SK-N-DZ (cell line): ENCODE measurements around the gene BCL2A1.
"Not testable (repeated sequence)": the region's sequence is repeated elsewhere in the genome, so short reads cannot be mapped to it uniquely, and the experiment has no call there.

Experiments used
- DNase-seq: peaks from one replicate; pipeline ENCODE4 v3.0.0-alpha.2; 2015; ENCODE audit warnings: low spot score

BCL2A1 gene

GRCh38 chr15:79960502-79961212, 10.3 kb downstream of the BCL2A1 start:
- no peak for DNase-seq

GRCh38 chr15:79957741-79958140, 13.3 kb downstream of the BCL2A1 start:
- DNase-seq, result no peak

DNA sequence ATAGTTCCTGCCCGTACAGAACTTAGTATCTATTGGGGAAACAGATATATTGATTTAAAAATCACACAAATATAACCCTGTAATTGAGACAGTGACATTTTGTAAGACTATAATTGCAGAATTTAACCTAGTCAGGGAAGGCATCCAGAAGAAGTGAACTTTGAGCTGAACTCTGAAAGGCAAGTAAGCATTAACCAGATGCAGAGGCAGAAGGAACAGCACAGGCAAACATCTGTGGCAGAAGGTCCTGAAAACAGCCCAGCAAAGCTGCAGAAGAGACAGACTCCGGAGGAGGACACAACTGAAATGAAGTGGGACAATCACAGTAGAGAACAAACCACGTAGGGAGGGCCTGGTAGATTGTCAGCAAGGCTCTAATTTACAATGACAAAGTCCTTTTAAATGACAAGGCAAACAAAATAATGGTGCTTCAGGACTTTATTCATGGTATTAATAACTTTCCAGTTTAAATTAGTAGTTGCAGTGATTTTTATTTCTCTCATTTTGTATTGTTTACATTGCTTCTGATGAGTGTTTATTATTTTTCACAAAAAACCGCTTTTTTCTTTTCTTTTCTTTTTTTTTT, 14.5 kb downstream of the BCL2A1 start:
- no peak for DNase-seq

DNA sequence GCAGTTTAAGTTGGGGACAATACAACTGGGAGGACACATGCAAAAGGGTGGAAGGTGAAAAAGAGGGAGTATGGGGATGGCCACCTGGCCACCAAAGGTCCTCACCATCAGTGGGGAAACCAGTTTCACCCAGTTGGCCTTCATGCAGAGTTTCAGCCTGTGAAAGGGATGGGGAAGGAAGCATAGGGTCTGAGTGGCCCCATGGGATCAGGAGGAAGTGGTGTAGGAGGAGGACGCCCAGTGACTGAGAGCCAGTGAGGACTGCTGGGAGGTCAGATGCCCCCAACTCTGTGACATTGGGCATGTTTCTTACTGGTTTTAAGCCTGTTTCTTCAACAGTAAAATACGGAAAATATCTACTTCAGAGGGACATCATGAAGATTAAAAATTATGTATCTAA, 16.3 kb downstream of the BCL2A1 start:
- DNase-seq, result no peak

DNA sequence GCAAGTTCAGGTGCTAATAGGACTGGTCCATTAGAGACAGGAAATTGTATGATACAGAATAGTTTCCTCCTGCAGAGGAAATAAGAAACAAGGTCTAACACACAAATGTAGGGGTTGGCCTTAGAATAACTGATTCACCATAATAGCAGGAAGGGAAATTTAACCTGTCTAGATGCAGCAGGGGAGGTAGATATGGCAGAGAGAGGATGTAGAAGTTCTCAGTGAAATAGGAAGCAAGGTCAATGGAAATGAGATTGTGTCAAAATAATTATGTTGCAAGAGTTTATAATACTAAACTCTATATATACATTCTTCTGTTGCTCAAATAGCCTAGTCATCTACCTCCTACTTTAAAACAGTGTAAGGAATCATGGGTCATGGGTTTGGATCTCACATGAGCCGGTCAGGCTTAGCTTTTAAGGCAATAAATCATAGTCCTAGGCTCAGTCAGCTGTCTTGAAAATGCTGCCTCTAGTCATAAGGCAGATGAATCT, 17.0 kb downstream of the BCL2A1 start:
- DNase-seq, result no peak

DNA sequence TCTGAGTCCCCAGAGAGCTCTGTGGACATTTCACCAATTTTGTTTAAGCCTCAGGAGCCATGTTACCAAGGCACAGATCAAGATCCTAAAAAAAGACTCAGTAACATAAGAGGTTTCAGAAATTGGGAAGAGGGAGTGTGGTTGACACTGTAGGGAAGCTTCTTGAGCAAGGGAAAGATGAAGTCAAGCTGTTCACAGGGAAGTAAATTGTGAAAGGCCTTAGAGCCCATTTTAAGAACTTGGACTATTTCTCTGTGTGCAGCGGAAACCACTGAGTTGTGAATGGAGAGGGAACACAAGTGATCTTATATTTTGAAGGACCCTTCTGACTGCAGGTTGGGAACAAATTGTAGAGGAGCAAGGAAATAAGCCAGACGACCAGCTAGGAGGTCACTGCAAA, 18.7 kb downstream of the BCL2A1 start:
- no peak for DNase-seq

- DNase-seq, result no peak
These were observed 20.7 kb downstream of the BCL2A1 start for GRCh38 chr15:79950247-79950646.

DNA sequence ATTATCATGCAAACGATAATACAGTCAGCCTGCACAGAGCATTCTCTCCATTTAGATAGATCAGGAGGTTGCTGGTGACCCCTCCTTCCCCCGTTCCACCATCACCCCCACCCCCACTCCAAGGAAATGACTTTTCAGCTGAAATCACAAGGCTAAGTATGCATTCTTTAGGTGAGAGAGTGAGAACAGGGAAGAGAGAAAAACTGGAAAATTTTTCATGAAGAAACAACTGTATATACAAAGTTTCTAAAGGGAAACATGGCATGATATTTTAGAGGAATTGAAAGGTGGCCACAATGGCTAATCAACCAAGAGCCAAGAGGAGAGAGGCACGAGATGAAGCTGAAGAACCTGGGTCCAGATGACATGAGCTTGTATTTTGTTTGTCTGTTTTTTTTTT, 22.2 kb downstream of the BCL2A1 start:
- no peak for DNase-seq

GRCh38 chr15:79948095-79948695, 22.8 kb downstream of the BCL2A1 start:
- DNase-seq, result no peak

GRCh38 chr15:79947009-79947408, 24.0 kb downstream of the BCL2A1 start:
- DNase-seq, result no peak

- peak; percentile 27 for DNase-seq
These were observed 26.4 kb downstream of the BCL2A1 start for GRCh38 chr15:79944622-79945021.

GRCh38 chr15:79943820-79944219, 27.2 kb downstream of the BCL2A1 start:
- no peak for DNase-seq

GRCh38 chr15:79942741-79943481, 28.1 kb downstream of the BCL2A1 start:
- no peak for DNase-seq

GRCh38 chr15:79939399-79939798, 31.6 kb downstream of the BCL2A1 start:
- no peak for DNase-seq

DNA sequence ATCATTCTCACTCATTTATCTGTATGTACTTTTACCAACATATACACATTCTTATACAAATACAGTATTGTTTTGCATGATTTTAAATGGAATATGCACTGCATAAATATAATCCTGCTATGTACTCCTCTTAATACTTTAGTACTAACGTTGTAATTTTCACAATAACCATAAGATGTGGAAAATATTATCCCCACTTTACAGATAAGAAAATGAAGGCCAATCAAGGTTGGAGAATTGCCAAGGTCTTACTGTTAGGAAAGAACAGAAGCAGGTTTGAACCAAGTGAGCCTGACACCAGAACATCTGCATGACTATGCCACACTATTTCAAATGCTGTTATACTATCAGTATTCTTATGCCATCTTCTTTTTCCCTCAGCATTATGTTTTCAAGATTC, 32.9 kb downstream of the BCL2A1 start:
- DNase-seq, result no peak

- DNase-seq, result not testable (repeated sequence)
These were observed 35.3 kb downstream of the BCL2A1 start for GRCh38 chr15:79935556-79936201.

- no peak for DNase-seq
These were observed 37.8 kb downstream of the BCL2A1 start for GRCh38 chr15:79933231-79933630.

- DNase-seq, result no peak
These were observed 38.5 kb downstream of the BCL2A1 start for GRCh38 chr15:79932447-79932846.

GRCh38 chr15:79930516-79930915, 40.5 kb downstream of the BCL2A1 start:
- no peak for DNase-seq

DNA sequence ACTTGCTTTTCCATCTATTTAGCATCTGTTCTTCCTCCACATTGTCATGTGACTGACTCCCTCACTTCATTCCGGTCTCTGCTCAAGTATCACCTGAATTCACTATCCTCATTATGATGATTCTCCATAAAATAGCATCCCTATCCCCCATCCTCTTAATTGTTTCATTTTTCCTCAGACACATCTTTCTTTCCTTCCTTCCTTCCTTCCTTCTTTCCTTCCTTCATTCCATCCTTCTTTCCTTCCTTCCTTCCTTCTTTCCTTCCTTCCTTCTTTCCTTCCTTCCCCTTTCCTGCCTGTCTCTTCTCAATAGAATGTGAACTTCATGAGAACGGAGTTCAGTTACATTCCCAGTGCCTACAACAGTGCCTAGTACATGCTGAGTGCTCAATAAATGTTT, 41.6 kb downstream of the BCL2A1 start:
- DNase-seq, result no peak

GRCh38 chr15:79926116-79926515, 44.9 kb downstream of the BCL2A1 start:
- DNase-seq, result not testable (repeated sequence)

DNA sequence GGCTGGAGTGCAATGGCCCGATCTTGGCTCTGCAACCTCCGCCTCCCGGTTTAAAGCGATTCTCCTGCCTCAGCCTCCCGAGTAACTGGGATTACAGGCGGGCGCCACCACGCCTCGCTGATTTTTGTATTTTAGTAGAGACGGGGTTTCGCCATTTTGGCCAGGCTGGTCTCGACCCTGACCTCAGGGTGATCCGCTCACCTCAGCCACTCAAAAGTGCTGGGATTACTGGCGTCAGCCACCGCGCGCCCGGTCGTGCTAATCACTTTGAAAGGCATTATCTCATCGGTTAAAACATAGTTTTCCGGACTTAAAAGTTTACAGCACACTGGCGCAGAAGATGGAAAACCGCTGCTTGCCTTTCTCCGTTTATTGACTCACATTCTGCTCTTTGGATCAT, 46.6 kb downstream of the BCL2A1 start:
- DNase-seq, result no peak
